ENCODE data around the gene TP53I13.

Gene TP53I13

GRCh38 chr17:29567304-29567553, 1.3 kb upstream of the TP53I13 start:
- DNase-seq (ENCODE audit: low read depth in 2 of 2): no peak

DNA sequence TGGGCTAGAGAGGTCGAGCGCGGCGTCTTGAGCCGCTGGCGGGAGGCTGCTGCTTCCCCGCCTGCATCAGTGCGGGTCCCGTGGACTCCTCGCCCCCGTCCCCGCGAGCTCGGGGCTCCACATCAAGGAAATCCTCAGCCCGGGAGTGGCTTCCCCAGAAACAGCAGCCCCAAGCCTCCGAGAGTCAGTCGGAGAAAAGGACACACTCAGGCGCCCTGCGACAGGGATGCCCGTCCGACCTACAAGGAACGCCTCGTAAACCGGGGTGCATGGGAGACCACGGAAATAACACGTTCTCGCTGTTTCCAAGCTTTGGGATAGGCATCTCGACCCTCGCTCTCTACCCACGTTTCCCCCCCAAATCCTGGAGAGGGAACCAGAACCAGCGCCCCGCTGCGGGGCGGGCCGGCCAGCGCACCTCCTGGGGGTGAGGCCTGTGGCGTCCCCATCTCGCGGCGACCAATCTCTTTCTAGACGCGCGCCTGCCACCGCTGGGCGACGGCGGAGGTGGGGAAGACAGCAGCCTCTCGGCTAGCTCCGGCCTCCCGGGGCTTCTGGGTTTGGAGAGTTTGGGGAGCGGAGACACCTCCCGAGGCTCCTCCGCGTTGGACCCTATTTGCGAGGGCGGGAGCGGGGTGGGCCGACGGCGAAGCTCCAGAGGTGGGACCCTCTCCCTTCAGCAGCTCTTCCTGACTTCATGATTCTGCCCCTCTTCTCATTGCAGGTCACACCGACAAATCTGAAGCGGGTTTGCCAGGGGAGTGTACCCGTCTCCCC, 759 bp upstream of the TP53I13 start:
- DNase-seq (ENCODE audit: low read depth in 2 of 2): peak; percentile 72 to 73

DNA sequence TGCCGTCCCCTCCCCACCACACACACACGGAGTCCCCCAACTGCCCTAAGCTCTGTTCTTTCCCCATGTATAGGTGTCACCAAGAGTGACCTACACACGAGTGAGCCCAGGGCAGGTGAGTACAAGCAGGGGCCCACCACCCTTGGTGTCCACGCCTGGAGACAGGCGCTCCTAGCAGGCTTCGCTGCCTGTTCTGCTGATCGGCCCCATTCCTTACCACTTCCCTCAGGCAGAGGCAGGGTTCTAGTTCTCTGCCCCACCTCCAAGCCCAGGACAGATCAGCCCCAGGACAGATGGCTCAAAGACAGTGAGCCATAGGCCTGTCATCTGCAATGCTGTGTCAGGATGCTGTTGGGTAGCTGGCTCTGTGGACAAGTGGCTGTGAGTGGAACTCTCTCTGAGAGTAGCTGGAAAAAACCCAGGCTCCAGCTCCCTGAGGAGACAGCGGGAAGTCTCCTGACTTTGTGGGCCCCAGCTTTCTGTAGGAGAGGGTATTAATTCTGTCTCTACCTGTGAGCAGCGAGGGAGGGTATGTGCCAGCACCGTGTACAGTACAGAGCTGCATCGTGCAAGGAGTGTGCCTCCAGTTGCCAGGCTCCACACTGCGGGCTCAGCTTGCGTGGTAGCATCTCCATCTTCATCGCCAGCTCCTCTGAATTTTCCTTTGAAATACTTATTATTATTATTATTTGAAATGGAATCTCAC, 897 bp downstream of the TP53I13 start:
- no peak for DNase-seq (ENCODE audit: low read depth in 2 of 2)

DNA sequence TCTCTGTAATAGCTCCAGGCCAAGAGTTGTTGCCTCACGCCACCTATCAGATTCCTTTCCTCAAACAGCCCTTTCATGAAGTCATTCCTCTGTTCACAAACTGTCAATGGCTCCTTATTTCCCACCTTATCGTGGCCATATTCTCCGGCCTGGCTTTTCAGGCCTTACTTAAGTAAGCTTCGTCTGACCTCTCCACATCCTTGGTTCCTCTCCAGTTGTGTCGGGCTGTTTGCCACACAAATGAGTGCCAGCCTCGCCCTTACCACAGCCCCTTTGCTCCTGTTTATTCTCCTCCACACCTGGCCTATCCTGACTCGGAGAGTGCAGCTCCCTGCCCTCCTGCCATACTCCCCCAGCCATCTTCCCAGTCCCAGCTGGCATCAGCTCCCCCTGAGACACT, 2.0 kb downstream of the TP53I13 start:
- no peak for DNase-seq (ENCODE audit: low read depth in 2 of 2)

DNA sequence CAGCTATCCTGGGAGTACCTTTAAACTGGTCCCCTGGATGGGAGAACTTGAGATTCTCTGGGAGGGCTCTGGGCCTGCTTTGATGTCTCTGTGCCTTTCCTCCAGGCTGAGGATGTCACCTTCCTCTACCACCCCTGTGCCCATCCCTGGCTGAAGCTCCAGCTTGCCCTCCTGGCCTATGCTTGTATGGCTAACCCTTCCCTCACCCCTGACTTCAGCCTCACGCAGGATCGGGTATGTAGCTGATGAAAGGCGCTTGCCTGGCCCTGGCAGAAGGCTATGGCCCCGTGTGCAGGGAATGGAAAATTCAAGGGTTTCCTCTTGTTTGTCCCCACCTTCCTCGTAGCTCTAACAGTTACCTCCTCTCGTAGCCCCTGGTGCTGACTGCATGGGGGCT, 3.0 kb downstream of the TP53I13 start:
- no peak for DNase-seq (ENCODE audit: low read depth in 2 of 2)

GRCh38 chr17:29571883-29572681, 3.6 kb downstream of the TP53I13 start:
- DNase-seq (ENCODE audit: low read depth in 2 of 2): no peak

DNA sequence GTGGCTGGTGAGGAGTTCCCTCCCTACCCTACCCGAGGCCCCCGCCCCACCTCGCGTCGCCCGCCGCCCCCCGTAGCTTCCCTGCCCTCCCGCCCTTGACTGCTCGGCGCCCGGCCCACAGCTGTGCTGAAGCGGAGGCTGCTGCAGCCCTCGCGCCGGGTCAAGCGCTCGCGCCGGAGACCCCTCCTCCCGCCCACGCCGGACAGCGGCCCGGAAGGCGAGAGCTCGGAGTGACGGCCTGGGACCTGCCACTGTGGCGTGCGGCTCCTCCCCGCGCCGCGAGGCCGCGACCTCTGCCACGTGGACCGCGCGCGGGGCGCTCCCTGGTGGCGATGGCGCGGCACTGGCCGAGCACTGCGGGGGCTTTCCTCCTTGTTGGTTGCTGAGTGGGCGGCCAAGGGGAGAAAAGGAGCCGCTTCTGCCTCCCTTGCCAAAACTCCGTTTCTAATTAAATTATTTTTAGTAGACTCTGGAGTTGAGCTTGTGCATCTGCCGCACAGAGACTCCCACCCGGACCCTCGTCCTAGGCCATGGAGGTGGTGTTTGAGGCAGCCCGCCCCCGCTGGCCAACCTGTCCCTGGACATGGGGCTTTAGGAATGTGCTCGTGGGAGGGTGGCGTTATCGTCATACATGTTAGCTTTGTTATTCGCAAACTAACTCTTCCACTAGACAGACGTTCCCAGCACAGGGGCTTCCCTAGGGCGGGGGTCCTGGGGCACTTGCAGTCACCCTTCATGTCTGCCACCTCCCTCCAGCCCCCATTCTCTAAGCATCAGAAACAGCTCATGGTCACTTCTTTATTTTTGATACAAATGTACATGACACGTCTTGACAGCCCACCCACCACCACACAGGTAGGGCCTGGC, 4.4 kb downstream of the TP53I13 start:
- peak in 1 of 2 donors; percentile 61 for DNase-seq (ENCODE audit: low read depth in 2 of 2)

- no peak for DNase-seq (ENCODE audit: low read depth in 2 of 2)
Observed at GRCh38 chr17:29573558-29573869, 5.0 kb downstream of the TP53I13 start.

DNA sequence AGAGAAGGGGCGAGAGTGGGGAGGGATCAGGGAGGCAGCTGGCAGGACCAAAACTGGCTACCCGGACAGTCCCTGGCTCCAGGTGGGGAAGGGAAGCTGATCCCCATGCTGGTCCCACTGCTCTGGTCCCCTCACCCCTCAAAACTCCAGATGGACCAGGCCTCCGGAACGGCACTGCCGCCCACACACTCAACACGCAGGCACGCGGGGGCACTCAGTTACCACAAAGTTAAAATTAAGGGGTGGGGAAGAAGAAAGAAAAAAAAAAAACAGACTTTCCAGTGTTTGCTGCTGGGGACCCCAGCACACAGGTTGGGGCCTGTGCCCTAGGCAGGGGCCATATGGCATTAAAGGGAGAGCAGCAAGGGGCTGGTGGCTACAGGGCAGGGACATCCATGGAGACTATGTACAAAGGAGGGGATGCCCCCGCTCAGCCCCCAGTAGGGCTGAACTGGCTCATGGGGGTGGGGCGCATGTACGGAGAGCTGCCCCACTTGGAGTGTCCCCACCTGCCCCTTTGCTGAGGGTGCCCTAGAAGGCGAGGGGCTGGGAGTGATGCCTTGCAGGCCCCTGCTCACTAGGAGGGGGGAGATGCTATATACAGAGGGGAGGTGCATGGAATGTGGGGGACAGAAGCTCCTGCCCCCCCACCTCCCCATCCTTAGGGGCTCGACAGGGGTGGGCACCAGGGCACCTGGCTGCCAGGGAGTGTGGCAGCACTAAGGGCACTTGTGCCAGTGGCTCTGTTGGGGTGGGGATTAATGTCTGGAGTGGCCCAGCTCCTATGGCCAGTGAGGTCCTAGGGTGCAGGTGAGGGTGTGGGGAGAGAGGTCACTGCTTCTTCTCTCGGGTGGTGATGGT, 5.6 kb downstream of the TP53I13 start:
- DNase-seq (ENCODE audit: low read depth in 2 of 2): no peak

GRCh38 chr17:29574732-29575510, 6.4 kb downstream of the TP53I13 start:
- DNase-seq (ENCODE audit: low read depth in 2 of 2): no peak

GRCh38 chr17:29575511-29576213, 7.2 kb downstream of the TP53I13 start:
- no peak for DNase-seq (ENCODE audit: low read depth in 2 of 2)

GRCh38 chr17:29576214-29577000, 7.9 kb downstream of the TP53I13 start:
- DNase-seq (ENCODE audit: low read depth in 2 of 2): no peak

DNA sequence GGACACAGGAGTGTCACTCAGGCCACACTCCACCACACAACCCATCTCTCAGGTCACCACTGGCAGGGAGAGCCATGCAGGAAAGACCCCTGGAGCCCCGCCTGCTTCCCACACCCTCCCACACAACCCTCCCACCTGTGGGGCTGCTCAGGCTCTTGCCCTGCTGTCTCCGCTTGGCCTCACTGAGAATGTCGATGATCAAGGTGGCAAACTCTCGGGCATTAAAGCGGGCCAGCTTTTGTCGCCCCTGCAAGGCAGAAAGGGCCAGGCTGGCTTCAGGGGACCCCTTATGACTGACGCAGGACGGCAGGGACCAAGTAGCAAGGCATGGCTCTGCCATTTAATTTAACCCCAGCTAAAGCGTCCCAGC, 8.5 kb downstream of the TP53I13 start:
- no peak for DNase-seq (ENCODE audit: low read depth in 2 of 2)

GRCh38 chr17:29577385-29578211, 9.1 kb downstream of the TP53I13 start:
- no peak for DNase-seq (ENCODE audit: low read depth in 2 of 2)

GRCh38 chr17:29578626-29579485, 10.4 kb downstream of the TP53I13 start:
- no peak for DNase-seq (ENCODE audit: low read depth in 2 of 2)

GRCh38 chr17:29579866-29580771, 11.6 kb downstream of the TP53I13 start:
- DNase-seq (ENCODE audit: low read depth in 2 of 2): peak; percentile 80 to 81

All from stimulated activated CD8-positive, alpha-beta memory T cell treated with anti-CD3 and anti-CD28 coated beads, Interleukin-15, amount 100 ng/mL, for 48 hours (primary cell).